Upper lobe of left lung (tissue), 4 donors: ENCODE results near the gene USP36.

Experiments
- CTCF ChIP-seq, 6 experiments: fragments of 450-650 bp in 4 of 6; fragments of 200-600 bp in 2 of 6; sonication (generic) in 2 of 6; IDR thresholded peaks; one replicate each; pipeline ENCODE4 v1.5.1; 2016 to 2019; ENCODE audit warnings: antibody characterized with exemption in 6 of 6
- EP300 ChIP-seq, 4 donors: sonication (generic); formaldehyde crosslinking; IDR thresholded peaks; one replicate each; pipeline ENCODE4 v1.5.1; 2017; ENCODE audit warnings: antibody characterized with exemption in 4 of 4, control low read depth in 2 of 4
- POLR2A ChIP-seq, 4 donors: fragments of 450-650 bp; IDR thresholded peaks; one replicate each; pipeline ENCODE4 v1.5.1; 2016 to 2017; ENCODE audit warnings: antibody characterized with exemption in 4 of 4, mild to moderate bottlenecking in 2 of 4
- POLR2AphosphoS5 ChIP-seq, 2 donors: sonication (generic); formaldehyde crosslinking; IDR thresholded peaks; one replicate each; pipeline ENCODE4 v1.5.1; 2017; ENCODE audit warnings: antibody characterized with exemption in 2 of 2

GRCh38 chr17:78842881-78843565 lies 2.4 kb upstream of the USP36 start:
- TF ChIP-seq POLR2AphosphoS5 (IDR thresholded peaks at IDR 0.05): no peak
- peak; percentile 27 to 62 (median 48) for TF ChIP-seq CTCF (IDR thresholded peaks at IDR 0.05)
- no peak for TF ChIP-seq POLR2A (IDR thresholded peaks at IDR 0.05)
- TF ChIP-seq EP300 (IDR thresholded peaks at IDR 0.05): no peak
